ENCODE measurements around the gene CRYGN. TPM values are rescaled to one million over a fixed set of nuclear protein-coding genes. Genes with fewer than 3 reads are reported as not detected.

Gene CRYGN
- total RNA-seq, 1 donor from 2014 or later = 0.41 TPM

DNA sequence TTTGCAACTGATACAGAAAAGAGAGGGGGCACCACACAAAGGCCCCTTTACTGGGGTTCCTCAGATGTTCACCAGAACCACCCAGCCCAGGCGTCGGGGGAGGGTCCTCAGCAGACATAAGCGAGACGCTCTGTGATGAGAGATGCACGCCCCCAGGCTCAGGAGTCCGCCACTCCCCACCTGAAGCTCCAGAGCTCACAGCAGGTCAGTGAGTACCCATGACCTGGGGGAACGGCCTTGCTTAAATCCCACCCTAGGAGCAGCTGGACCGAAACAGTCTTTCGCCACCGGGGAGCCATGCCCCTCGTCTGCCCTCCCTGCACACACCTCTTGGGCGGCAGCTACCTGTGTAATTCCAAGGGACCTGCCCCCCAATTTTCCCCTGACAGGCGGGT is 2.8 kb downstream of the CRYGN start:
- peaks cover 17% of the 10 kb centered on the region for H3K4me1 ChIP-seq
- TF ChIP-seq, protein P1, sequence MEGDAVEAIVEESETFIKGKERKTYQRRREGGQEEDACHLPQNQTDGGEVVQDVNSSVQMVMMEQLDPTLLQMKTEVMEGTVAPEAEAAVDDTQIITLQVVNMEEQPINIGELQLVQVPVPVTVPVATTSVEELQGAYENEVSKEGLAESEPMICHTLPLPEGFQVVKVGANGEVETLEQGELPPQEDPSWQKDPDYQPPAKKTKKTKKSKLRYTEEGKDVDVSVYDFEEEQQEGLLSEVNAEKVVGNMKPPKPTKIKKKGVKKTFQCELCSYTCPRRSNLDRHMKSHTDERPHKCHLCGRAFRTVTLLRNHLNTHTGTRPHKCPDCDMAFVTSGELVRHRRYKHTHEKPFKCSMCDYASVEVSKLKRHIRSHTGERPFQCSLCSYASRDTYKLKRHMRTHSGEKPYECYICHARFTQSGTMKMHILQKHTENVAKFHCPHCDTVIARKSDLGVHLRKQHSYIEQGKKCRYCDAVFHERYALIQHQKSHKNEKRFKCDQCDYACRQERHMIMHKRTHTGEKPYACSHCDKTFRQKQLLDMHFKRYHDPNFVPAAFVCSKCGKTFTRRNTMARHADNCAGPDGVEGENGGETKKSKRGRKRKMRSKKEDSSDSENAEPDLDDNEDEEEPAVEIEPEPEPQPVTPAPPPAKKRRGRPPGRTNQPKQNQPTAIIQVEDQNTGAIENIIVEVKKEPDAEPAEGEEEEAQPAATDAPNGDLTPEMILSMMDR (IDR thresholded peaks at IDR 0.05; ENCODE audit: borderline replicate concordance) = no peak
- intact Hi-C loops (cut with micrococcal nuclease) = no loop called here
- H3K4me3 ChIP-seq = no peak overlapping the region
- no peaks in the 10 kb centered on the region for H3K9me3 ChIP-seq (replicated peaks)
- peaks cover 38% of the 10 kb centered on the region for H3K27me3 ChIP-seq (ENCODE audit: low read depth)
- no peak for DNase-seq
- no peak overlapping the region for H3K27ac ChIP-seq (replicated peaks)
- no peaks in the 10 kb centered on the region for H3K36me3 ChIP-seq

DNA sequence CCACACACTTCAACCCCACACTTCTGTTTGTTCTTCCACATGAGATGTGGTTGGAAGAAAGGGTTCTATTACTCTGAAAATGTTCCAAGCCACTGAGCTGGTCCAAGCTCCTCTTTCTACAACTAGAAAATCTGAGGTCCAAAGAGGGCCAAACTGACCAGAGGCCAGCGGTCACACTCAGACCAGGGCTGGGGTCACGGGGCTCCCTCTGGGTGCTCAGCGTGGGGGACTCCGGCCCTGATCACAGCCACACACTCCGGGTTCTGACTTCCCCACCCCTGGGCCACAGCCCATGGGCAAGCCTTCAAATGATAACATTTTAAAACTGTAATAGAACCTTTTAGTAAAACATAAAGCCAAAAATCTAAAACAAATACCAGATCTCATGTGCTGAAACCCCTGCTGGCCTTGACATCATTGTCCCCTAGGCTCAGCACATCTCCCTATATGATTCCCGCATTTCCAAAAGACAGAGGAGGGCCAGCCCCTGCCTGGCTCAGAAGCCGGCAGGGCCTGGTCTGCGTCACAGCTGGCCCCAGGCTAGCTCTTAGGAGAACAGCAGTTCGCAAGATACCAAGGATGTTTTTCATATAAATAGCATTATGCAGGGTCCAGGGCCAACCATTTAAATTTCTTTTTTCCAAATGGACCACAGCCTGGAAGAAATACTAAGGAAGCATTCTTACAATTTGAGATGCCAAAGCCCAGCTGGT is 3.3 kb downstream of the CRYGN start:
- TF ChIP-seq, protein P1 (IDR thresholded peaks at IDR 0.05; ENCODE audit: borderline replicate concordance) = no peak
- no peak overlapping the region for H3K4me3 ChIP-seq
- peak overlapping the region; percentile 54 for H3K27ac ChIP-seq (replicated peaks)
- intact Hi-C loops (cut with micrococcal nuclease) = no loop called here
- H3K27me3 ChIP-seq (ENCODE audit: low read depth) = peaks cover 43% of the 10 kb centered on the region
- no peaks in the 10 kb centered on the region for H3K9me3 ChIP-seq (replicated peaks)
- no peak for DNase-seq
- peaks cover 17% of the 10 kb centered on the region for H3K4me1 ChIP-seq
- H3K36me3 ChIP-seq = no peaks in the 10 kb centered on the region

DNA sequence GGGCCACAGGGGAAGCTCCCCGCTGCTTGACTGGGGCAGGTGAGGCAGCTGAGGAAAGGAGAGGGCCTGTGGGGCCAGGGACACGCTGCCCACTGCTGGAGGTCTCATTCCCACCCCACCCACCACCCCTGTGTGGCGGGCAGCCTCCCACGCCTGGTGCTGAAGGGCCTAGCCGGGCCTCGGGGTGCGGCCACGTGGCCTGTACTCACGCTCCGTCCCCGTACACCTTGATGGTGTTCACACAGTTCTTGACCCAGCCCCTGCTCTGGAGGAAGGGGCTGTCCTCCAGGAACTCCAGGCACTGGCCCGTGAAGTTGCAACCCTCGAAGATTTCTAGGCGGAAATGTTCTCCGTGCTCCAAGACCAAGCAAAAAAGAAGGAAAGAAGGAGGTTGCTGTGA is 4.0 kb downstream of the CRYGN start:
- TF ChIP-seq, protein P1 (IDR thresholded peaks at IDR 0.05; ENCODE audit: borderline replicate concordance) = no peak
- intact Hi-C loops (cut with micrococcal nuclease) = no loop called here
- Histone ChIP-seq H3K36me3 (no peaks in the 10 kb centered on the region), H3K9me3 (replicated peaks) (no peaks in the 10 kb centered on the region), H3K4me1 (peaks cover 17% of the 10 kb centered on the region), H3K27me3 (ENCODE audit: low read depth) (peaks cover 49% of the 10 kb centered on the region), H3K27ac (replicated peaks) (peak overlapping the region; percentile 54), H3K4me3 (no peak overlapping the region)
- DNase-seq = no peak

DNA sequence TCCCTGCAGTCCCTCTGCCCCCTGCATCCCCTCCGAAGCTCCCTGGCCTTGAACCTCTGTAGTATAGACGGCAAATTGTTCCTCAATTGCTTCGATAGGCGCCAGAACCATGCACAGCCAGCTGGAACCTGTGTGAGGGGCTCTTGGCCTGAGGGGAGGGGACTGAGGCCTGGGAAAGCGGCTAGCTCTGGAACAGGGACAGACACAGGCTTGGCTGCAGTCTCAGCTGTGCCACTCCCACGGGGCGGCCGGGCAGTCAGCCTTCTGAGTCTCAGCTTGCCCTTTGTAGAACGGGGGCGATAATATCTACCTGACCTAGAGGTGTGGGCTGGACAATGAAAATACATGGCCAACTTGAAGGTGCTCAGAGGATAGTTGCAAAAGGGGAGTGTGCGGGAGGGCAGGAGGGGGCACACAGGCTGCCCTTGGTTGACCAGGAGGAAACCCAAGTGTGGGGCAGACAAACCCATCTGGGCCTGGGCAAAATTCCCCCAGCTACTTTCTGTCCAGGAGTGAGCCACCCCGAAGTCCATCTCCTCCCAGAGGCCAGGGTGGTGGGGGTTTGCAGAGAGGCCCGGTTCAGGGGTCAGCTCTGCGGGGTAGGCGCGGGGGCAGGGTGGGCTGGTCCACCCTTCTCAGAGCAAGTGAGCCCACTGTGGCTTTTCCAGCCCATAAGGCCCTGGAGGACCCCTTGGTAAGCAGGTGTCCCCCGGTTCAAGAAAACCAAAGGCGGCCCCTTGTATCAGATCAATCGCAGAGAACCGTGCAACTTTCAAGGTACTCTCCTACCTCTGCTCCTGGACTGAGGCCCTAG is 4.6 kb downstream of the CRYGN start:
- intact Hi-C loops (cut with micrococcal nuclease) = no loop called here
- Histone ChIP-seq H3K27ac (replicated peaks) (no peak overlapping the region), H3K9me3 (replicated peaks) (no peaks in the 10 kb centered on the region), H3K4me3 (no peak overlapping the region), H3K36me3 (no peaks in the 10 kb centered on the region), H3K27me3 (ENCODE audit: low read depth) (peaks cover 46% of the 10 kb centered on the region), H3K4me1 (peaks cover 17% of the 10 kb centered on the region)
- TF ChIP-seq, protein P1 (IDR thresholded peaks at IDR 0.05; ENCODE audit: borderline replicate concordance) = no peak
- no peak for DNase-seq

DNA sequence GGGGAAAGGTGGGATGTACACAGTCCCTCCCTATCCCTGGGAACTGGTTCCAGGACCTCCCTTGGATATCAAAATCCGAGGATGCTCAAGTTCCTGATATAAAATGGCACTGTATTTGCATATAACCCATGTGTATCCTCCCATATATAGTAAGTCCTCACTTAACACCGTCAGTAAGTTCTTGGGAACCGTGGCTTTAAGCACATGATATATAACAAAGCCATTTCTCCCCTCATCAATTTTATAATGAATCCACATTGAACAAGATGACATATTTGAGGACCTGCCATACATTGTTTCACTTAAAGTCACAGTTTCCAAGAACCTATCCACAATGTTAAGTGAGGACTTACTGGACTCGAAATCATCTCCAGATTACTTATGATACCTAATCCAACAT is 5.4 kb downstream of the CRYGN start:
- no peak overlapping the region for H3K27ac ChIP-seq (replicated peaks)
- H3K9me3 ChIP-seq (replicated peaks) = no peaks in the 10 kb centered on the region
- no peaks in the 10 kb centered on the region for H3K36me3 ChIP-seq
- H3K4me3 ChIP-seq = no peak overlapping the region
- TF ChIP-seq, protein P1 (IDR thresholded peaks at IDR 0.05; ENCODE audit: borderline replicate concordance) = no peak
- H3K4me1 ChIP-seq = peaks cover 10% of the 10 kb centered on the region
- intact Hi-C loops (cut with micrococcal nuclease) = no loop called here
- DNase-seq = no peak
- peaks cover 38% of the 10 kb centered on the region for H3K27me3 ChIP-seq (ENCODE audit: low read depth)
